Measurements from ENCODE around the gene GABRG3.

The GABRG3 gene

DNA sequence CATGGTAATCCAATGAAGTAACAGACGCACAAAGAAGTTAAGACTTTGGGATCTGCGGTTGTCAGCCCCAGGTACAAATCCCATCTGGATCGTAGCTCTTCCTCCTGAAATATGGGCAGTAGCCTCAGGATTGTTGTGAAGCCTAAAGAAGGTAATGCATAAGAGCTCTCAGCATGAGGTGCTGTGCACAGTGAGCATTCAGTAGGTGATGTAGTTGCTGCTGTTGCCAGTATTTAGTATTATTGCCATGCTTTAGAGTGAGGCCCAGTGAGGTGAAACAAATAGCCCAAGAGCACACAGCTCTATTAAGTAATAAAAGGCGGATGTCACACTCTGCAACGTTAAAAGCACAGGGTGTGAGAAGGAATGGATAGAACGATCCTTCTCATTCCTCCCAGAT, 225.7 kb downstream of the GABRG3 start:
- DNase-seq, result no peak

DNA sequence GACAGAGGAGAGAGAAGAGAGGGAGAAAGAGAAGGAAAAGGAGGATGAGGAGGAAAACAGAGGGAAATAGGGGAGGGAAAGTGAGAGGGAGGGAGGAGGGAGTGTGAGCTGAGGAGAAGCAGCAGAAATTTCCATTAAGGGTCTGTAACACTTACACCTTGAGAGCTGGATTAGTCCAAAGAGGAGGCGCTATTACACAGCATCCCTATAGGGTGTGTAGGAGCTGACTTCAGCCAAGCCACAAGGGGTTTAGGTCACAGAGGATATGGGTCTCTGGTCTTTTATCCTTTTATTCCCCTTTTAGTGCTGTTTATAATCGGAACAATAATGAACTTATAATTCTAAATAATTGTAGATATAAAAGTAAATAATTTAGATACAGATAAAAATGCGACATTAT, 230.4 kb downstream of the GABRG3 start:
- DNase-seq, result no peak

DNA sequence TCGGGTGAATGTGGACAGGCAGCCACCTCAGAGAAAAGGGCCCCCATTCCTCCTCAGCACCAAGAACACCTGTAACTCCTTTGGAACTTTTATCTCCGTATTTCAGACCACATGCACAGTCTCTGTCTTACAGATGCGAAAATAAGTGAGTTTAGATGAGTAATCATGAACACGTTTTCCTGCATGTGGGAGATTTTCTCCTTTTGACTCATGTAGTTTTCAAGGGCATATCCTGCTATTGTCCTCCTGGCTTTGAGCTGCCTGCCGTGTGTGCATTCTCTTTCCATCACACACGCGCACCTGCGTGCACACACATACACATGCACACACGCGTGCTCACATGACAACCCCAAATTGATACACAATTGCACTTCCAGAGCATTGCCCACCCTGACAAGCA, 239.2 kb downstream of the GABRG3 start:
- no peak for DNase-seq

DNA sequence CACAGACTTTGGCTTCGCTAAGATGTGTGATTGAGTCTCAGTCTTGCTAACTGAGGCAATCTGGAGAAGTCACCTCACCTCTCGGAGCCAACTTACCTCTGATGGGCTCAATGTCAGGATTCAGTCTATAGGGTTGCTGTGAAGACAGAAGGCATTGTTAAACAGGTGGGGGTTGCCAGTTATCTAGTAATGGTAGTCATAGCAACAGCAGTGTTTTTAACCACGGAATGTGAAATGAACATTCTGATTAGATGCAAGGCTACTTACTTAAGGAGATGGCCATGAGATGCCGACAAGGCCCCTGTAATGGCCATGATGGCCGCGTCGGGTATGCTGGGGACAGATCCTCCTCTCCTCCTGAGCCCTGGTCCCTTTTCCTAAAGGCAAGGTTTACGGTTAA, 243.1 kb downstream of the GABRG3 start:
- no peak for DNase-seq

DNA sequence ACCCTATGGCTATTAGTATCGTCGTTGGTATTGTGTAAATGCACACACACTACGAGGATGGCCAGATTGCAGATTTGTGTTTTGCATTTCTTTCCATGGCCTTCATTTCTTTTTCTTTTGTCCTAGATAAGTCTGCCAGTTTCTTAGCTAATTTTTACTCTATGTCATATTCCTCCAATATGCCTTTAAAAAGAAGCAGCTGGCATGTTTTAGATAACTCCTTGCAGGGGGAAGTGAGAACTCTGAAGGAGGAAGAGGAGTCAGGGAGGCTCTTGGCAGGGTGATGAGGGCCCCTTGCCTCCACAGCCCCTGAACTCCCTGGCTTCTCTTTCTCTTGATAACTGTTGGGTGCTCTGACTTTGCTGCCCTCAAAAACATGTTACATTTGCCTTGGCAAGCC, 244.0 kb downstream of the GABRG3 start:
- no peak for DNase-seq

DNA sequence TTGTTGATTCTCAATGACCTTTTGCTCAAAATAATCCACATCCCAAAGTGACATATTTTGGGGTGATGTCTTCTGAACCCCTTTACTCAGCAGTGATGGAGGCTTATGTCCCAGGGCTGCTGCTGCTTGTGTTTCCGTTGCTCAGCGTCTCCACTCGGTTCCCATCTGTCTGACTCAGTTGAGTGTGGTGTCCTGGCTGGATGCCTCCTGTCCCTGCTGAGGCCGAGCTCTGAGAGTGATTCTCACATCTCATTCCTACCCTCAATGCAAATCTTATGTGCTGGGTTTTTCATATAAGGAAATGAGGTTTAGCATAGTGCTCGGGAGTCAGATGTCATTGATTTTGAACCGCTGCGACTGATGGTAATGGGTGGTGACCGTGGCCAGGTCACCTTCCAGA, 247.4 kb downstream of the GABRG3 start:
- DNase-seq, result no peak

DNA sequence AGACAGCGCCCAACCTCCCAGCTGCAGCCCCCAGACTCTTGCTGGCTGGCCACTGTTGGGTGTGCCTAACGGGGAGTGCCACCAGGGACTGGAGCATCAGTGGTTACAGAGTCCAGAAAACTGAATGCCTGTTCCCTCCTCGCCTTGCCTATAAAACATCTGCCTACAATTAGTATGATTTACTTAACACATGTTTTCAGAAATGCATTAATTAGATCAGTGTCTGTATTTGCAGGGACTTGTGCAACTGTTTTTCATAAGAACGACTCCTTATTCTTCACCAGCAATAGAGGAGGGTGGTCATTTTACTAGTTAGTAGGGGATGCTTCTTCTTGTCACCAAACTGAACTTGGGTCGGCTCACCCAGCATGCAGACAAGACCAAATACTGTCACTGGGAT, 248.7 kb downstream of the GABRG3 start:
- no peak for DNase-seq

DNA sequence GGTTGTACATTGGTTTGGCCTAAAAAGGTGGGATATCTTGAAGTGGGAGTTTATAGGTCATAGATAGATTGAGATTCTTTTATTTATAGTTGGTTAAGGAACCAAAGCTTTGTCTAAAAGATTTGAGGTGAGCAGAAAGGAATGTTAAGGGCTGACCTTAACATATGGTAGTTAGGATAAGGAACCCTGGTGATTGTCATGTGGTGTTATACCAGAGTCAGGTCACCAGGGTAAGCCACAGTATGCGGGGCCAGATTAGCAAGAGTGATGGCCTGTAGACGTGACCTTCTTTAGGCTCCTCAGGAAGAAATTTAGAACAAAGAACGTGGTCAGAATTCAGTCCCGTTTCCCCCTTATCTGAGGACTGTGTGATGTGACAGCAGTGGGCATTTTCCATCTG, 249.2 kb downstream of the GABRG3 start:
- no peak for DNase-seq

DNA sequence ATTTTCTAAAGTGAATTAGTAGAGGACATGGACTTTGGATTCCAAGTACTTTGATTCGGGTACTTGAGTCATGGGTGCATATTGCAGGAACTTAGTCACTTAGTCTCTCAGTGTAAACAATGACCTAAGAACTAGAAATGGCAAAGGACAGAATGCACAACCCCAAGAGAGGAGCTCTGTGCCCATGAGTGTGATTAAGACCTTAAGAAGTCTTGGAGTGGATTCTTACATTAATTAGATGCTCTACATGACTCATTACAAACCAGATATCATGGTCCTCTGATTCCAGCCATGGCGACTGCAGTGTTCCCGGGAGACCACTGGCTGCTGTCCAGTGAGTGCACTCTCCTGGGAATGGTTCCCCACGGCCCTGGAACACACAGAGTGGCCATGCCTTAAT, 251.5 kb downstream of the GABRG3 start:
- no peak for DNase-seq

DNA sequence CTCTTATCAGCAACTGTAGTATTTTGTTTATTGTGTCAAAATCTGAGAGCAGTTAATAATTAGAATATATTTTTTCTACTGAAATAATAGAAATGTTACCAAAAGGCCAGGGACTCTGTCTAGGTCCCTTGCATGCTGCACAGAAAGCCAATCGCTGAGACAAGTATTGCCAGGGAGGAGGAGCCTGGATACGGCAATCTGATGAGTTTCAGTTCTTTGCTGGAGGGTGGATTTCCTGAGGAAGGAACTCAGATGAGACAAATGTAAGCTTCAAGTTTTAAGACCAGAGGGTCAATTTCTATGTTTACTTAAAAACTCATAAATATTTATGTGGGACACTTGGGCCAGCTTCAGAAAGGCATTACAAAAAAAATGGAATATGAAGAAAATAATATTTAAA, 252.2 kb downstream of the GABRG3 start:
- no peak for DNase-seq

DNA sequence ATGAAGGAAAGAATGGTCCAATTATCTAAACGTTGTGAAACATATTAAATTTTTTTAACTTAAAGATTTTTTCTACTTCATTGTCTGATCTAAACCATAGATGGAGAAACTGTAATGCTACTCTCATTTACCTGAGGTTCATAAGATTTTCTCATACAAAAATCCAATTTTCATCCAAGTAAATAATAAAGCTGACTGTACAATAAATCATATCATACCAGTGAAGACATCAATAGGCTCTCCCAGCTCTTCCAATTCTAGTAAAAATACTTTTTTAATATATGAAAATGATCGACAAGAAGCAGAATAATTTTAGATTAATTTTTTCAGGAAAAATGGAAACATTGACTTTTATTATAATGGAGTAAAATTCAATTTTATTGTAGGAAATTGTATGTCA, 260.8 kb downstream of the GABRG3 start:
- DNase-seq, result no peak

DNA sequence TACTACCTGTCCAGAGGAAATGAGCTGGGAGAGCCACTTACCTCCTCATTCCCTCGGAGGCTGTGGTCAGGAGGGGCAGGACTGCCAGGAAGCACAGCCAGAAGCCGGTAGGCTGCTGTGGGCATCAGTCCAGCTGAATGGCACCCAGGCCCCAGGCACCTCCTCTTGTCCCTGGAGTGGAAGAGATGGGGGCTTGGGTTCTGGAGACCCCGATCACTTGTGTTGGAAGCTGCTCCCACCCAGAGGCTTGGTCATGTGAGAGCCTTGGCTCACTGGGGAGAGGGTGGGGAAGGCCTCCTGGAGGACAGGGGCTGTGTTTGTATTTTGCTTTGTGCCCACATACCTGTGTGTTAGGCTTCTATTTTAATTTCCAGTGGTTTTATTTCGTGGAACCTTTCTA, 261.9 kb downstream of the GABRG3 start:
- DNase-seq, result no peak

DNA sequence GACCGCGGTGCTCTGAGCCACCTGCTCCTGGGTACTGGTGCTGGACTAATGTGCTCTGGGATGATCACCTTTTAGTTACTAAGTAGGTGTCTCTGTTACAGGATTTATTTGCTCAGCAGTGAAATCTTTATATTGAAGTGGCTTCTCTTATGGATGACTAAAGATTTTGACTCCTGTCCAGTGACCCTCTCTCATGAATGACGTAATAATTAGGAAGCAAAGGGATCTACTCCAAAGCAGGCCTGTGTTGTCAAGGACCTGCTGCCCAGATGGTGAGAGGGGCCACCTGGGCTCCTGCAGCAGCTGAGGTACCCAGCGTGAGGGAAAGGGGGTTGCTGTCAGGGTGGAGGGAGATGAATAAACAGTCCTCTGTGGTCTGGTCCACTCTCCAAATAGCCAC, 263.6 kb downstream of the GABRG3 start:
- DNase-seq, result no peak

DNA sequence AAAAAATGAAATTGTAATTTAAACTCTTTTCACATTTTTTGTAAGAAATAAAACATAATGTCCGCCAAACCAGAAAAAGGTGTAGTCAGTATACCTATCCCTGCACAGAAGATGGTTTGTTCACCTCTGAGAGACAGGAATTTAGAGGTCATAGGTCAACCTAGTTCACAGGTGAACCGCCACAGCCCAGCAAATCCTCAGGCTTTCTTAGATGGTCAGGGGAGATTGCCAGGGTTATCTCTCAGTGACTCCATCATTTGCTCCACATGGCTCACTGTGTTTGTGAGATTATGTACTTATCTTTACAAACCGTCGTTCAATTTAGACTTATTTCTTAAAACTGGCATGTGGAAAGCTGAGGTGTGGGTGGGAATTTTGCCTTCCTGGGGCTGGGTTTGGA, 264.2 kb downstream of the GABRG3 start:
- DNase-seq, result no peak

DNA sequence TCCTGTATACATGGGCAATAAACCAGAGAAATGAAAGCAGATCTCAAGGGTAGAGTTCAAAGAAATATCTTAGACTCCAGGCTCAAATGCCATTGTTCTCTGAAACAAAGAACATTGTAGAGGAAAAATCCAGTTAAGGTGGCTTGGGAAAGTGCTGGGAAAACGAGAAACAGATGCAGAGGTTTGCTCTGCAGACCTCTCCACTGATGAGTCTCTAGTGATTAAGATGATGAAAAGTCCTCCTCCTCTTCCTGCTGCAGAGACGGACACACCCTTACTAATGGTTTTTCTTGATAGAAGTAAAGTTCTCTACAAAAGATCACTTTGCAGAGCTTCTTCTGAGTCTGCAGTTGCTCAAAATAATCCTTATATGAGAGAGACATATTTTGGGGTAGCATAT, 264.7 kb downstream of the GABRG3 start:
- DNase-seq, result no peak

DNA sequence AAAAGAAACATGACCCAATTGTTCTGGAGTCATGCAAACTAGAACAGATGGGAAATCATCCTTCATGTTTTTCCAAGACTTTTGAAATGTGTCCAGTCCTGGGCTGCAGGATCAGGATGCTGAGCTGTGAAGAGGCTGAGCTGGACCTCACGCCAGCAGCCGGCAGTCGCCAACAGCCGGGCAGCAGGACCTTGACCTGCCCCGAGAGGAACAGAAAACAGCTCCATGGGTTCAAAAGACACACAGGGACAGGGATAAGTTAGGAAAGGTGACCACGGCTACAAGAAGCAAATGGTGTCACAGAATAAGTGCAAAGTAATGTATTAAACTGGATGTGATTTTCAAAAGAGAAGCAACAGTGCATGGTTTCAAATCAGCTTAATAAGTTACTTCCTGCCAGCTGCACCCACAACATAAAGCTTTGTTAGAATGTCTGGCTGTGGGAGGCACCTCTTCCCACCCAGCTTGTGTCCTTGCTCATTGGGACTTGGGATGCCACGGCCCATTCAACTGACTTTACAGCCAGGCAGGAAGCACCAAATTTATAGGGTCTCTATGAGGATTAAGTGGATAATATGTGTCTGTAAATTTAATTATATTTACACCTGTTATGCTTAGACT, 266.4 kb downstream of the GABRG3 start:
- no peak for DNase-seq

DNA sequence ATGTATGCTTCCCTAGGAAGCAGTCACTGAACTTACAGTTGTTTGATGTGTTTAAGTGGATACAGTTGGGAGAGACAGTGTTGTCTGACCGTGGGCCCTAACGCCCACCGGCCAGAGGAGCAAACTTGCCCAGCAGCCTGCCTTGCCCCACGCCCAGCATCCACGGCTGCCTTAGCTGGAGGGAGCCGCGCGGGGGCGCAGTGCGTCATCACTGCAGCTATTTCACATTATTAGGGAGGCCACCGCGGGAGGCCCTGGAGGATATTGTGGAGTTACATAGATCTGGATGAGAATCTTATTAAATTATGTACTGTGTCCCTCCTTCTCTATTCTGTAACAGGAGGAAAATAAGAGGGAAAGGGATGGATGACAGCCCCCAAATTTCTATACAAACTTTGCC, 267.2 kb downstream of the GABRG3 start:
- DNase-seq, result no peak

DNA sequence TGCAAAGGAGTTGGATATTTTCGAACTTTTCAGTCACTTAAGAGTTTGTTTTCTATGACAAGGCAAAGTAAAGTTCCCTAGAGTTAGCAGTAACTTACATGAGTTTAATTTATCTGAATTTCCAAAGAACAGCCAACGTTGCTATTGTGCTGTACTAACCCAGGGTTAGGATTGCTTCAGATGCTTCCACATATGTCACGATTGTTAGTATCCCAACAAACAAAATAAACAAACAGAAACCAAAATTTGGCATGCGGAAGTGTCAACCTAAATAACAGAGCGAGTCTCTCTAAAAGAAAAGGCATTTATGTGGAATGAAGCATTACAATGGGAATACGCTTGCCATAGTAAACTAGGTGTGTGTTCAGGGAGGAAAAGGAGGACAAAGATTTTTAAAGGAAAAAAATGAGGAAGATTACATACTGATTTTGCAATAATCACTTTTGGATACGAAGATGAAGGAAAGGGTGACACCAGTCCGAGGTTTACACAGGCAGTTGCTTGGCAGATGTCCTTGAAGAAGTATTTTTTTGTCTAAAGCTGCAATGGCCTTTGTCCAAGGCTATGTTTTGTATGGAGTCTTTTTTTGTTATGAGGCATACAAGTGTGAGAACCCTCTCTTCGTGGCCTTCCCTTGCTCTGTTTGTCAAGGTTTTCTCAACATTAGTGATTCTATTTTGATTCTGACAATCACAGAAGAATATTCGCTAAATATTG, 267.9 kb downstream of the GABRG3 start:
- DNase-seq, result no peak

DNA sequence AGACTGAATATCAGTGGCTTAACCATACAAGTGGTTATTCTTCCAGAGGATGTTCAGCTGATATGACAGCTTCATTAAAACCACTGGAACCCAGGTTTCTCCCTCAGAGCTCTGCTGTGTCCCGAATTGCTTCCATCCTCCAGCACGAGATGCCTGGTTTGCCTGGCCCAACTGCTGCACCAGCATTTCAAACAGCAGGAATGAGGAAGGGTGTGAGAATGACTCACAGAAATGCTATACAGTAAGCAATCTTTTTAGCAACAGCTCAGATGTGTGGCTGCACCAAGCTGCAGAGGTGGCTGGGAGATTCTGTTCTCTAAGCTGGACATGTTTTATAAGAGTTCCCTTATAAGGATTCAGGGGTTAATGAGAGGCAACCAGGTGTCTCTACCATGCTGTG, 271.0 kb downstream of the GABRG3 start:
- DNase-seq, result no peak

DNA sequence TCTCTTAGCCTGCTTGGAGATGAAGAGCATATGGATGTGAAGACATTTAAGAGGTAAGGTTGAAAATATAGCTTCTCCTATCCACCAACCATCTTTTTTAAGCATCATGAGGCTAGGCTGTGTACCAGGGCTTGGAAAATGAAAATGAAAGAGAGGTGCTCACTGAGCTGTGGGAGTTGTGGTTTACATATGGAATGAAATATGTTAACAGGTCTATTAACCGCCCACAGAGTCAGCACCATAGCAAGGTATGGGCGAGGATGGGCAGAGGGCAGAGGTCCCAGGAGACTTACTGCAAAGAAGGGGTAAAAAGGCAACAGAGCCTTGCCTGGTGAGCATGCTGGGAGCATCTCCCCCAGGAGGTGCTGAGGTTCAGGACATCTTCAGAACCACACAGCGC, 273.1 kb downstream of the GABRG3 start:
- no peak for DNase-seq

DNA sequence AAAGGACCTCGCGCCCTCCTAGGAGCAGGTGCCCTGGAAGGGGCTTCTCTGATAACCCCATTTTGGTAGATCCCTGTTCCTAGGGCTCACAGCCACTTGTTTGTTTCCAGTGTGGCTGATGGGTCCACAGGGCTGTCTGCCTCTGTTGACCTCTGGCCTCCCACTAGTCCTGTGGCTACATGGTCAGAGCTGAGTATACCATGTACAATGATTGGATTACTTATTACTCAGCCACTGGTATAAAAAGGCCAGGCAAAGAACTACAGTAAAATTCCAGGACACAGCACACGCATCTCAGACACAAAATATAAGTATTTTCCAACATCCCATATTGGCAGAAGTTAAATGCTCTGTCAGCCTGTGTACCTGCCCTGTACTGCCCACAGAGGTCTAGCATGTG, 277.3 kb downstream of the GABRG3 start:
- DNase-seq, result no peak

DNA sequence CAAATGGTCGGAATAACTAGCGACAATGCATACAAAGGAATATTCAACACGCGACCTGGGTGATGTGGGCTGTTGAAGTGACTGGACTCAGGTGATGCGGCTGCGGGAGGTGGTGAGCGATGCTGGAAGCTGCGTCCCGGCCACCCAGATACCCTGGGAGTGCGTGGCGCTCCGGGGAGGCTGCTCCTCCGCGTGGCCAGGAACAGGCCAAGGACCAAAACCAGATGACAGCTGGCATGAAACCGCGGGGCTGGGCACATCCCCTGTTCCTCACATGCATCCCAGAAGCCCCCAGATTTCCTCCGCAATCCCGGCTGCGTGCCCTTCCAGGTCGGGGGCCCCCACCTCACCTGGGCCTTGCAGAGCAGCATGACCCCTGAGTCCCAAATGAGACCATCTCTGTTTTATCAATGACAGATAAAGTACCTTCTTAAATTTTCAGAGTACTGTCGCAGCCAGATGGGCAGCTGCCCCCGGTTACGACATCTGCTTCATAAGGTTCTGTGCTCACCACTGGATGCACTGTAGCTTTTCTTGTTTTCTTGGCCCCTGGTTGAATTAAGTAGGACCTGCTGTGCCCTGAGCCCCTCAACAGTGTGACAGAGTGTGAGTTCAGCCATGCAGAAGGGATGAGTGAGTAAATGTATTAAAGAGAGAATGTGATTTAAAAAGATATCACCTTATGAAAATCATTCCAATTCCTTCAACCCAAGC, 278.2 kb downstream of the GABRG3 start:
- no peak for DNase-seq

DNA sequence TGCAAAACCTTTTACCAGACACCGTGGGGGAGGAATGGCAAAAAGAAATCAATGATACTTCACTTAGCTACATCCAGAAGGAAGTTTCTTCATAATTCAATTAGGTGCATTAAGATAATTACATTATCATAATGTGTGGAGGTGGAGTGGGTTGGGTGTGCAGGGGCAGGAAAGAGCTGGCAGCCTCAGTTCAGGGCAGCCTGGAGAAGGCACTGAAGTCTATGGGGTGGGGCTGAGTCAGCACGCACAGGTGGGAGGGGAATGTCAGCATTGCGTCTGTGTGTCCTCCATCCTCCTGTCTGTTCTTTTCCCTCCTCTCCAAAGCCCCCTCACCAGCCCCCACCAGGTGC, 278.8 kb downstream of the GABRG3 start:
- no peak for DNase-seq

DNA sequence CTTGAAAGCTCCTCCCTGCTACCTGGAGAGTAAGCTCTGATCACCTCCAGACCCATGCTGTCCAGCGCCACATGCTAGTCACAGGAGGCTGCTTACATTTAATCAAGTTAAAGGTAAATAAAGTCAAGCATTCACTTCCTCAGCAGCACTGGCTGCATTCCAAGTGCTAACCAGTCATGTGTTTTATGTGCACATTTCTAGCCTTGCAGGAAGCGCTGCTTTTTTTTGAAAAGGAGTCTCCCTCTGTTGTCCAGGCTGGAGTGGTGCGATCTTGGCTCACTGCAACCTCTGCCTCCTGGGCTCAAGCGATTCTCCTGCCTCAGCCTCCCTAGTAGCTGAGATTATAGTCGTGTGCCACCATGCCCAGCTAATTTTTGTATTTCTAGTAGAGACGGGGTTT, 279.2 kb downstream of the GABRG3 start:
- DNase-seq, result no peak

DNA sequence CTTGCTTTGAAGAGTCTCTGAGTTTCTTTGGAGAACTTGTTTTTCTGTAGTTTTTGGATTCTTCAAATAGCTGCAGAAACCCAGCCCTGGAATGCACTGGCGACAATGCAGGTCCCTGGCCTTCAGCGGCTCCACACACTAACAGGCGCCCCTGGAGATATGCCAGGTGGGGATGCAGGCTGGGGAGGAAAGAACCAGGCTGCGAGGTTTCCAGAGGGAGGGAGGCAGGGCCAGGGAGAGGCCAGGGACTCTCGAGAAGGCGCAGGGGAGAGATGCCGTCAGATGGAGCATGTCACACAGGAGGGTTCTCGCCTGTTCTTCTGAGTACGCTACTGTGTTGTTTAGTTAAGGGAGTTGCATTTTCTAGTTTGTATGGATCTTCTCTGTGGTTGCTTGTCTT, 283.1 kb downstream of the GABRG3 start:
- DNase-seq, result no peak
